Activated CD4-positive, alpha-beta T cell treated with anti-CD3 and anti-CD28 coated beads for 4 hours (primary cell): ENCODE results near the gene ZNF280A.

Experiments
- DNase-seq, 2 donors: peaks; one replicate each; pipeline ENCODE4 v3.0.0-alpha.2; 2020

The ZNF280A gene

GRCh38 chr22:22520020-22520656, at the start of gene ZNF280A:
Gene ZNF280A, minus strand, starts transcription at chr22:22520270. Its CDS starts 4,640 bp downstream, at chr22:22515630.
- no peak for DNase-seq

- DNase-seq: no peak
Measured at GRCh38 chr22:22569218-22569617, 49.1 kb upstream of the ZNF280A start.

GRCh38 chr22:22565981-22566380, 45.9 kb upstream of the ZNF280A start:
- no peak for DNase-seq

GRCh38 chr22:22558972-22559603, 39.0 kb upstream of the ZNF280A start, which contains the start of gene PRAME:
Gene PRAME, minus strand, starts transcription at chr22:22559265. Its CDS starts 2,433 bp downstream, at chr22:22556832.
- DNase-seq: peak; percentile 43 to 54

- DNase-seq: no peak
Measured at GRCh38 chr22:22558071-22558971, 38.3 kb upstream of the ZNF280A start.

- DNase-seq: no peak
Measured at GRCh38 chr22:22556995-22557925, 37.2 kb upstream of the ZNF280A start.

- DNase-seq: no peak
Measured at GRCh38 chr22:22556578-22556977, 36.5 kb upstream of the ZNF280A start.

GRCh38 chr22:22555596-22555995, 35.5 kb upstream of the ZNF280A start:
- no peak for DNase-seq

- DNase-seq: no peak
Measured at GRCh38 chr22:22554587-22555284, 34.7 kb upstream of the ZNF280A start.

- no peak for DNase-seq
Measured at GRCh38 chr22:22553735-22554586, 33.9 kb upstream of the ZNF280A start.

- DNase-seq: no peak
Measured at GRCh38 chr22:22553141-22553540, 33.1 kb upstream of the ZNF280A start.

- DNase-seq: no peak
Measured at GRCh38 chr22:22552630-22553029, 32.6 kb upstream of the ZNF280A start.

- no peak for DNase-seq
Measured at GRCh38 chr22:22550789-22551434, 30.8 kb upstream of the ZNF280A start.

- no peak for DNase-seq
Measured at GRCh38 chr22:22548910-22549309, 28.8 kb upstream of the ZNF280A start.

GRCh38 chr22:22548317-22548716, 28.2 kb upstream of the ZNF280A start:
- DNase-seq: no peak

GRCh38 chr22:22547692-22548300, 27.7 kb upstream of the ZNF280A start:
- DNase-seq: no peak

- no peak for DNase-seq
Measured at GRCh38 chr22:22547226-22547625, 27.2 kb upstream of the ZNF280A start.

- DNase-seq: no peak
Measured at GRCh38 chr22:22546490-22546889, 26.4 kb upstream of the ZNF280A start.

- no peak for DNase-seq
Measured at GRCh38 chr22:22545084-22545483, 25.0 kb upstream of the ZNF280A start.
